ENCODE measurements around the gene ENTPD5. TPM values are rescaled to one million over a fixed set of nuclear protein-coding genes. Genes with fewer than 3 reads are reported as not detected.
A peak's percentile ranks its signal among the peaks of the same experiment; 100 is the strongest.

The ENTPD5 gene
- total RNA-seq, 1 experiment from 2014 or later = 6.8 TPM

- H3K56ac ChIP-seq (ENCODE audit: insufficient read length, low read depth, low read length) = no peak overlapping the region
- no peak overlapping the region for H3K4ac ChIP-seq (ENCODE audit: low read depth, low read length)
- TF ChIP-seq CTCF (conservative IDR thresholded peaks at IDR 0.05) = no peak
- H4K20me1 ChIP-seq (ENCODE audit: control insufficient read depth, insufficient read depth, insufficient read length) = no peaks in the 10 kb centered on the region
- H3K23me2 ChIP-seq (ENCODE audit: insufficient read length, low read depth, low read length, poor library complexity, severe bottlenecking) = no peaks in the 10 kb centered on the region
- H2AK5ac ChIP-seq (ENCODE audit: insufficient read length, low read length) = no peak overlapping the region
- H4K91ac ChIP-seq (ENCODE audit: insufficient read length, low read depth, low read length) = no peak overlapping the region
- H4K8ac ChIP-seq (replicated peaks; ENCODE audit: insufficient read length, low read depth, low read length) = no peak overlapping the region
- H2AFZ ChIP-seq (ENCODE audit: low read length) = no peak overlapping the region
- no peaks in the 10 kb centered on the region for H3K4me1 ChIP-seq (ENCODE audit: insufficient read depth, low read length)
- Mint-ChIP-seq H3K4me3 (no peak overlapping the region), H3K27ac (0 out of 7 replicates have a peak overlapping the region, but pooled peaks of 1 of the 3 experiments have one; percentile 51), H3K36me3 (ENCODE audit: insufficient read depth in 1 of 3, low read depth in 3 of 3) (peaks cover 31 to 63% (median 48%) of the 10 kb centered on the region in 3 experiments), H3K4me1 (no peaks in the 10 kb centered on the region), H3K27me3 (ENCODE audit: low read depth) (no peaks in the 10 kb centered on the region), H3K9me3 (peaks cover 3 to 4% of the 10 kb centered on the region in 2 experiments; a peak in 2 of 5 replicates)
- no peaks in the 10 kb centered on the region; the same call in 1 of the 2 replicates for H3K79me2 ChIP-seq (ENCODE audit: insufficient read depth, low read length)
- H3K27ac ChIP-seq (ENCODE audit: insufficient read length, low read depth, low read length) = no peak overlapping the region
- H3K79me1 ChIP-seq (ENCODE audit: insufficient read depth, low read depth, low read length, poor library complexity, severe bottlenecking) = peaks cover 3% of the 10 kb centered on the region
- no peaks in the 10 kb centered on the region for H3K27me3 ChIP-seq (ENCODE audit: insufficient read depth, low read length)
- H2BK120ac ChIP-seq (ENCODE audit: low read depth, low read length, poor library complexity, severe bottlenecking) = no peak overlapping the region
- WGBS (ENCODE audit: extremely low coverage, insufficient read length, low lambda C conversion rate) = no CpG with 5 or more reads among the region's 3 CpGs
- H3K9me3 ChIP-seq (ENCODE audit: control insufficient read depth, low read depth, low read length) = no peaks in the 10 kb centered on the region
- no peak overlapping the region for H2BK20ac ChIP-seq (ENCODE audit: low read depth, low read length, poor library complexity, severe bottlenecking)
- H2BK12ac ChIP-seq (ENCODE audit: insufficient read length, low read depth, low read length) = no peak overlapping the region
- no peak overlapping the region for H3K18ac ChIP-seq (ENCODE audit: insufficient read length, low read depth, low read length)
- H4K5ac ChIP-seq (ENCODE audit: insufficient read length, low read depth, low read length) = no peak overlapping the region
- H3K9ac ChIP-seq (ENCODE audit: extremely low read depth, insufficient read length, low read length) = no peak overlapping the region
- no peak overlapping the region for H2BK5ac ChIP-seq (ENCODE audit: insufficient read length, low read length)
- no peak overlapping the region for H3K23ac ChIP-seq (ENCODE audit: insufficient read length, low read depth, low read length)
- H3K4me2 ChIP-seq (ENCODE audit: insufficient read depth, insufficient read length, low read length) = no peak overlapping the region
- H3K14ac ChIP-seq (ENCODE audit: insufficient read depth, low read length) = no peak overlapping the region
- no peak overlapping the region for H3T11ph ChIP-seq (ENCODE audit: low read length)
- no peak for DNase-seq
- no peak overlapping the region for H2BK15ac ChIP-seq (ENCODE audit: low read depth, low read length)
Observed at GRCh38 chr14:73913256-73913655, 105.8 kb downstream of the ENTPD5 start.
